K562 (cell line): ENCODE results near the gene PCGF6. TPM values are rescaled to one million over a fixed set of nuclear protein-coding genes. Genes with fewer than 3 reads are reported as not detected.

Experiments
- ASH1L ChIP-seq: fragments of 450-650 bp; IDR thresholded peaks from 2 replicates; pipeline ENCODE4 v1.6.1; 2018; ENCODE audit warnings: borderline replicate concordance, mild to moderate bottlenecking, low read depth; ENCODE audit not compliant: partially characterized antibody
- CBX5 ChIP-seq: IDR thresholded peaks from 2 replicates; pipeline ENCODE4 v1.6.1; 2014; ENCODE audit warnings: low read depth, borderline replicate concordance
- E2F3 ChIP-seq: fragments of 250-450 bp; sonication (Bioruptor Pico); IDR thresholded peaks from 2 replicates; pipeline ENCODE4 v1.4.0; 2020; ENCODE audit warnings: mild to moderate bottlenecking
- ETV1 ChIP-seq: fragments of 450-650 bp; conservative IDR thresholded peaks from 2 replicates; pipeline ENCODE4 v1.6.1; 2016; ENCODE audit warnings: missing genetic modification characterization, control low read depth, low read depth, missing compliant biosample characterization
- GABPA ChIP-seq: fragments of 200-800 bp; sonication (Bioruptor generic); conservative IDR thresholded peaks from 2 replicates; pipeline ENCODE4 v1.6.1; 2016; ENCODE audit warnings: low read depth, missing genetic modification characterization, missing compliant biosample characterization
- GTF2E2 ChIP-seq: fragments of 200-800 bp; sonication (Bioruptor generic); IDR thresholded peaks from 2 replicates; pipeline ENCODE4 v1.6.1; 2016; ENCODE audit warnings: missing genetic modification characterization, missing compliant biosample characterization
- LCOR ChIP-seq: sonication (generic); formaldehyde crosslinking; IDR thresholded peaks from 2 replicates; pipeline ENCODE4 v1.8.0; 2022; ENCODE audit warnings: mild to moderate bottlenecking, missing genetic modification reagents
- MCM2 ChIP-seq: fragments of 450-650 bp; IDR thresholded peaks from 2 replicates; pipeline ENCODE4 v1.6.1; 2017; ENCODE audit warnings: low read depth, mild to moderate bottlenecking
- MTA2 ChIP-seq: fragments of 450-650 bp; IDR thresholded peaks from 2 replicates; pipeline ENCODE4 v1.6.1; 2016; ENCODE audit warnings: low read depth
- NRF1 ChIP-seq, 2 experiments: fragments of 450-650 bp; IDR thresholded peaks in 1 of 2; conservative IDR thresholded peaks in 1 of 2; 2 replicates each; pipeline ENCODE4 v1.6.1; 2014; ENCODE audit warnings: mild to moderate bottlenecking in 2 of 2
- PHF8 ChIP-seq: fragments of 200-600 bp; sonication (generic); IDR thresholded peaks from 2 replicates; pipeline ENCODE4 v1.6.1; 2012; ENCODE audit warnings: mixed run types, mild to moderate bottlenecking, inconsistent platforms, low read length, moderate library complexity, borderline replicate concordance
- RB1 ChIP-seq: fragments of 450-650 bp; IDR thresholded peaks from 2 replicates; pipeline ENCODE4 v1.6.1; 2017; ENCODE audit warnings: low read depth, mild to moderate bottlenecking
- RBBP5 ChIP-seq: fragments of 200-600 bp; sonication (generic); IDR thresholded peaks from 2 replicates; pipeline ENCODE4 v1.6.1; 2012; ENCODE audit warnings: borderline replicate concordance, mild to moderate bottlenecking, low read length, control low read depth, inconsistent platforms; ENCODE audit not compliant: insufficient read depth, poor library complexity, severe bottlenecking
- SIN3A ChIP-seq, 2 experiments: fragments of 150-350 bp in 1 of 2; IDR thresholded peaks; 2 replicates each; pipeline ENCODE4 v1.6.1; 2011 to 2016; ENCODE audit warnings: borderline replicate concordance in 2 of 2, low read depth in 2 of 2, low read length in 2 of 2, mild to moderate bottlenecking in 2 of 2, moderate library complexity in 2 of 2; ENCODE audit not compliant: control insufficient read depth in 1 of 2
- SIN3B ChIP-seq: fragments of 450-650 bp; IDR thresholded peaks from 2 replicates; pipeline ENCODE4 v1.6.1; 2017; ENCODE audit warnings: low read depth, mild to moderate bottlenecking, moderate library complexity
- STAT5B ChIP-seq: fragments of 250-450 bp; sonication (Bioruptor Pico); IDR thresholded peaks from 2 replicates; pipeline ENCODE4 v1.8.0; 2021; ENCODE audit warnings: mild to moderate bottlenecking, inconsistent platforms
- TFAP4 ChIP-seq: sonication (generic); formaldehyde crosslinking; IDR thresholded peaks from 2 replicates; pipeline ENCODE4 v1.8.0; 2022; ENCODE audit warnings: missing genetic modification reagents, mild to moderate bottlenecking, moderate library complexity, borderline replicate concordance
- UBTF ChIP-seq, 2 experiments: IDR thresholded peaks; 2 replicates each; pipeline ENCODE4 v1.6.1; 2012; ENCODE audit warnings: improper control_type of control experiment in 2 of 2, low read depth in 2 of 2, low read length in 2 of 2, borderline replicate concordance in 1 of 2
- XRCC4 ChIP-seq: IDR thresholded peaks from one replicate; pipeline ENCODE4 v1.6.1; 2011; ENCODE audit not compliant: insufficient read depth, insufficient read length; ENCODE audit errors: extremely low read depth
- ZFPM2 ChIP-seq: fragments of 250-450 bp; sonication (Bioruptor Pico); IDR thresholded peaks from 2 replicates; pipeline ENCODE4 v1.5.1; 2022; ENCODE audit warnings: mild to moderate bottlenecking
- ZNF143 ChIP-seq: sonication (generic); formaldehyde crosslinking; IDR thresholded peaks from 2 replicates; pipeline ENCODE4 v1.9.0; 2022; ENCODE audit warnings: mild to moderate bottlenecking, missing genetic modification reagents
- polyA plus RNA-seq, 8 experiments: library from polyadenylated mRNA; depleted of rRNA in 4 of 8; stranded (reverse) in 5 of 8; unstranded in 3 of 8; fragments of >200 nt; fragmentation: Nextera tagmentation in 2 of 8; fragmentation: Illumina TruSeq in 1 of 8; extraction: Ambion mirVana in 2 of 8; extraction: Trizol in 1 of 8; gene quantifications; 2 replicates each; pipeline versions ENCODE4 v1.2.1 to v1.2.3, GENCODE V29; 2011 to 2014; ENCODE audit warnings: inconsistent platforms in 1 of 8, missing spikeins in 1 of 8
- total RNA-seq, 7 experiments: library from RNA; depleted of rRNA in 6 of 7; stranded (reverse); fragments of >200 nt in 6 of 7; fragmentation: Illumina TruSeq in 2 of 7; extraction: Trizol in 2 of 7; gene quantifications; 2 replicates each; pipeline versions ENCODE4 v1.2.1 to v1.2.3, GENCODE V29; 2011 to 2021; ENCODE audit warnings: low replicate concordance in 1 of 7
- TF ChIP-seq, protein P1 (sequence below), 2 experiments: fragments of 200-800 bp in 1 of 2; sonication (Bioruptor generic) in 1 of 2; sonication (generic) in 1 of 2; formaldehyde crosslinking in 1 of 2; IDR thresholded peaks in 1 of 2; conservative IDR thresholded peaks in 1 of 2; 2 replicates each; pipeline versions ENCODE4 v1.5.0 to v1.6.1; 2016 to 2020; ENCODE audit warnings: missing compliant biosample characterization in 1 of 2, missing genetic modification characterization in 1 of 2, missing genetic modification reagents in 1 of 2

Gene PCGF6
- total and polyA plus RNA-seq, 9 of the 15 experiments (the other 6 are each of a cell fraction or from before 2014, with no cell fraction given) = 8.4 to 24.6 (median 20.6) TPM

GRCh38 chr10:103350517-103351260 lies at the start of gene PCGF6 (continued):
- TF ChIP-seq UBTF (IDR thresholded peaks at IDR 0.05; ENCODE audit: borderline replicate concordance in 1 of 2, low read depth in 2 of 2, low read length in 2 of 2) (peak; percentile 59 to 68; a peak in 1 of 4 replicates), ZFPM2 (CRISPR knock-in tag) (no peak), LCOR (CRISPR knock-in tag) (no peak), ASH1L (no peak), XRCC4 (no peak), NRF1 (conservative IDR thresholded peaks at IDR 0.05 in 1 of 2, IDR thresholded peaks at IDR 0.05 in 1 of 2) (peak; percentile 94 to 95), MCM2 (no peak), MTA2 (no peak), RB1 (peak; percentile 86), ZNF143 (CRISPR knock-in tag) (peak; percentile 71), SIN3B (no peak), ETV1 (tag) (no peak), SIN3A (IDR thresholded peaks at IDR 0.05; ENCODE audit: borderline replicate concordance in 2 of 2, control insufficient read depth in 1 of 2, low read depth in 2 of 2, low read length in 2 of 2) (0 out of 4 replicates have a peak, but pooled peaks of 1 of the 2 experiments have one; percentile 30), E2F3 (peak; percentile 82), TFAP4 (CRISPR knock-in tag) (peak; percentile 59; the same call in 1 of the 2 replicates), GTF2E2 (tag) (peak; percentile 46; the same call in 1 of the 2 replicates), GABPA (tag) (no peak), STAT5B (CRISPR knock-in tag) (no peak), RBBP5 (peak; percentile 63), CBX5 (no peak), PHF8 (peak; percentile 44; the same call in 1 of the 2 replicates)
- TF ChIP-seq, protein P1, sequence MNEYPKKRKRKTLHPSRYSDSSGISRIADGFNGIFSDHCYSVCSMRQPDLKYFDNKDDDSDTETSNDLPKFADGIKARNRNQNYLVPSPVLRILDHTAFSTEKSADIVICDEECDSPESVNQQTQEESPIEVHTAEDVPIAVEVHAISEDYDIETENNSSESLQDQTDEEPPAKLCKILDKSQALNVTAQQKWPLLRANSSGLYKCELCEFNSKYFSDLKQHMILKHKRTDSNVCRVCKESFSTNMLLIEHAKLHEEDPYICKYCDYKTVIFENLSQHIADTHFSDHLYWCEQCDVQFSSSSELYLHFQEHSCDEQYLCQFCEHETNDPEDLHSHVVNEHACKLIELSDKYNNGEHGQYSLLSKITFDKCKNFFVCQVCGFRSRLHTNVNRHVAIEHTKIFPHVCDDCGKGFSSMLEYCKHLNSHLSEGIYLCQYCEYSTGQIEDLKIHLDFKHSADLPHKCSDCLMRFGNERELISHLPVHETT (CRISPR knock-in tag; conservative IDR thresholded peaks at IDR 0.05 in 1 of 2, IDR thresholded peaks at IDR 0.05 in 1 of 2) = no peak
